GM19328 (cell line): Measurements from ENCODE around the gene ASB6.
"Not testable (repeated sequence)": the region's sequence is repeated elsewhere in the genome, so short reads cannot be mapped to it uniquely, and the experiment has no call there.

Experiments
- ATAC-seq: cut with Tn5 transposase; IDR thresholded peaks from one replicate; pipeline ENCODE4 v1.9.1; 2021; ENCODE audit warnings: mild to moderate bottlenecking, moderate library complexity; ENCODE audit not compliant: unreplicated experiment

ASB6 gene

GRCh38 chr9:129667850-129668249, 25.9 kb upstream of the ASB6 start:
- ATAC-seq, result no peak

- no peak for ATAC-seq
Observed at GRCh38 chr9:129667378-129667777, 25.4 kb upstream of the ASB6 start.

GRCh38 chr9:129666575-129666974, 24.6 kb upstream of the ASB6 start:
- ATAC-seq, result no peak

- no peak for ATAC-seq
Observed at GRCh38 chr9:129665814-129666520, 24.0 kb upstream of the ASB6 start.

- ATAC-seq, result no peak
Observed at GRCh38 chr9:129665389-129665775, 23.4 kb upstream of the ASB6 start, which contains the start of gene PRRX2. Gene PRRX2, plus strand, starts transcription at chr9:129665647. Its CDS starts 221 bp downstream, at chr9:129665868.

- ATAC-seq, result no peak
Observed at GRCh38 chr9:129664746-129665388, 22.9 kb upstream of the ASB6 start.

- ATAC-seq, result not testable (repeated sequence)
Observed at GRCh38 chr9:129662239-129662638, 20.3 kb upstream of the ASB6 start.

- no peak for ATAC-seq
Observed at GRCh38 chr9:129661029-129661428, 19.1 kb upstream of the ASB6 start.

- no peak for ATAC-seq
Observed at GRCh38 chr9:129656795-129657390, 14.9 kb upstream of the ASB6 start.

GRCh38 chr9:129655696-129656095, 13.7 kb upstream of the ASB6 start:
- no peak for ATAC-seq

GRCh38 chr9:129655154-129655553, 13.2 kb upstream of the ASB6 start:
- ATAC-seq, result no peak

GRCh38 chr9:129654554-129655040, 12.6 kb upstream of the ASB6 start:
- ATAC-seq, result no peak

- ATAC-seq, result no peak
Observed at GRCh38 chr9:129653823-129654553, 12.0 kb upstream of the ASB6 start.

- ATAC-seq, result no peak
Observed at GRCh38 chr9:129650680-129651235, 8.8 kb upstream of the ASB6 start.

GRCh38 chr9:129649726-129650679, 8.1 kb upstream of the ASB6 start:
- ATAC-seq, result no peak

- ATAC-seq, result no peak
Observed at GRCh38 chr9:129648764-129649115, 6.8 kb upstream of the ASB6 start.

- ATAC-seq, result no peak
Observed at GRCh38 chr9:129648092-129648763, 6.3 kb upstream of the ASB6 start.

GRCh38 chr9:129647635-129648034, 5.7 kb upstream of the ASB6 start:
- ATAC-seq, result no peak

GRCh38 chr9:129646654-129647053, 4.7 kb upstream of the ASB6 start:
- no peak for ATAC-seq
